Measurements from ENCODE around the gene ZCCHC10. TPM values are rescaled to one million over a fixed set of nuclear protein-coding genes. Genes with fewer than 3 reads are reported as not detected.
"Not testable (repeated sequence)": the region's sequence is repeated elsewhere in the genome, so short reads cannot be mapped to it uniquely, and the experiment has no call there.

ZCCHC10 gene
- total and polyA plus RNA-seq, 3 donors from 2014 or later: 29.1 to 45.4 (median 35.7) TPM

DNA sequence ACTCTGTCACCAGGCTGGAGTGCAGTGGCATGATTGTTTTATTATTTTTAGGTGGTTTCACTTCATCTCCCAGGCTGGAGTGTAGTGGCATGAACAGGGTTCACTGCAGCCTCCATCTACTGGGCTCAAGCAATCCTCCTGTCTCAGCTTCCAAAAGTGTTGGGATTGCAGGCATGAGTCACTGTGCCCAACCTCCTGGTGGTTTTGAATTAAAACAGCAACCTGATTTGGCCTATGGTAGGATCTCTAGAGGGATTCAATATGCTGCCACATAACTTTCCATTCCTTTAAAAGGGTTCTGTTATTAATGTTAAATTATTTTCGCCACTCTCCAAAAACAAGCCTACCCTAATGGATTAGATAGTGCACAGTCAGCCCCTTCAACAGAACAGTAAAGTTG lies 15.6 kb upstream of the ZCCHC10 start:
- Histone ChIP-seq H3K9me3 (no peaks in the 10 kb centered on the region), H3K27me3 (no peaks in the 10 kb centered on the region), H3K36me3 (ENCODE audit: low read depth, missing control alignments) (no peaks in the 10 kb centered on the region), H3K4me1 (peaks cover 11% of the 10 kb centered on the region), H3K4me3 (no peak overlapping the region), H3K27ac (peak overlapping the region in 1 of 2 donors; percentile 36)
- intact Hi-C loops (cut with DNase I; ENCODE audit: low total_unique reads): no loop called here
- 53 to 75% methylated on average over 1 of the region's 1 CpG for WGBS, 2 donors
- no peak for DNase-seq
- no peak for TF ChIP-seq POLR2A (IDR thresholded peaks at IDR 0.05)
- TF ChIP-seq, protein P1, sequence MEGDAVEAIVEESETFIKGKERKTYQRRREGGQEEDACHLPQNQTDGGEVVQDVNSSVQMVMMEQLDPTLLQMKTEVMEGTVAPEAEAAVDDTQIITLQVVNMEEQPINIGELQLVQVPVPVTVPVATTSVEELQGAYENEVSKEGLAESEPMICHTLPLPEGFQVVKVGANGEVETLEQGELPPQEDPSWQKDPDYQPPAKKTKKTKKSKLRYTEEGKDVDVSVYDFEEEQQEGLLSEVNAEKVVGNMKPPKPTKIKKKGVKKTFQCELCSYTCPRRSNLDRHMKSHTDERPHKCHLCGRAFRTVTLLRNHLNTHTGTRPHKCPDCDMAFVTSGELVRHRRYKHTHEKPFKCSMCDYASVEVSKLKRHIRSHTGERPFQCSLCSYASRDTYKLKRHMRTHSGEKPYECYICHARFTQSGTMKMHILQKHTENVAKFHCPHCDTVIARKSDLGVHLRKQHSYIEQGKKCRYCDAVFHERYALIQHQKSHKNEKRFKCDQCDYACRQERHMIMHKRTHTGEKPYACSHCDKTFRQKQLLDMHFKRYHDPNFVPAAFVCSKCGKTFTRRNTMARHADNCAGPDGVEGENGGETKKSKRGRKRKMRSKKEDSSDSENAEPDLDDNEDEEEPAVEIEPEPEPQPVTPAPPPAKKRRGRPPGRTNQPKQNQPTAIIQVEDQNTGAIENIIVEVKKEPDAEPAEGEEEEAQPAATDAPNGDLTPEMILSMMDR (IDR thresholded peaks at IDR 0.05): no peak

DNA sequence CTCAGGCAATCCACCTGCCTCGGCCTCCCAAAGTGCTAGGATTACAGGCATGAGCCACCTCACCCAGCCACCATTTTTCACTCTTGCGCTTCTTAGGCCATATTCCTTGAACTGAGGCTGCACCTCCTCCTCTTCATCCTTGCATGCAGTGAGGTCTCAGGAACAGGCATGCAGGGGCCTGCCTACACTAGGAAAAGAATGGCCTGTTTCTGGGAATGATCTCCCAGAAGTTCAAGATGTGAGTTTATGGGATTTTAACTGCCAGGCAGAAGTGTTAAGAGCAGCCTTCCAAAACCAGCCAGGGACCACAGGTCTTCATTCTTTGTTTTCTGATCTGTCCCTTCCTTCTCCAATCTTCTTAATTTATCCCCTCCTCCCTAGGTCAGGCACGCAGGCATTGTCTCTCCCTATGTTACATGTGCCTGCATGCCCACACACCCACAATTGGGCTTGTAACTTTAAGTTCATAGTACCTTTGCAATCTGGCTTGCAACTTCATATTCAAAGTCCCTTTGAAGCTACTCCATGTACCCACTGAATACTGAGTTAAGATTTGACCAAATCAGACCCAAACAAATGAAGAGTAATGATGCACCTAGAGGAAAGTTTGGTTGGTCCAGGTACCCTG lies 14.9 kb upstream of the ZCCHC10 start:
- TF ChIP-seq, protein P1 (IDR thresholded peaks at IDR 0.05): no peak
- TF ChIP-seq POLR2A (IDR thresholded peaks at IDR 0.05): no peak
- Histone ChIP-seq H3K27me3 (no peaks in the 10 kb centered on the region), H3K4me3 (no peak overlapping the region), H3K9me3 (no peaks in the 10 kb centered on the region), H3K27ac (peak overlapping the region in 1 of 2 donors; percentile 36), H3K4me1 (peaks cover 11% of the 10 kb centered on the region), H3K36me3 (ENCODE audit: low read depth, missing control alignments) (no peaks in the 10 kb centered on the region)
- 69 to 81% methylated on average over 3 of the region's 3 CpGs for whole genome bisulfite sequencing, 2 donors
- no peak for DNase-seq
- intact Hi-C loops (cut with DNase I; ENCODE audit: low total_unique reads): no loop called here

DNA sequence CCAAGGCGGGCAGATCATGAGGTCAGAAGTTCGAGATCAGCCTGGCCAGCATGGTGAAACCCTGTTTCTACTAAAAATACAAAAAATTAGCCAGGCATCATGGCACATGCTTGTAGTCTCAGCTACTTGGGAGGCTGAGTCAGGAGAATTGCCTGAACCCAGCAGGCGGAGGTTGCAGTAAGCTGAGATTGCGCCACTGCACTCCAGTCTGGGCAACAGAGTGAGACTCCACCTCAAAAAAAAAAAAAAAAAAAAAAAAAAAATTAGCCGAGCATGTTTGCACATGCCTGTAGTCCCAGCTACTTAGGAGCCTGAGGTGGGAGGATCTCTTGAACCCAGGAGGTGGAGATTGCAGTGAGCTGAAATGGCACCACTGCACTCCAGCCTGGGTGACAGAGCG lies 10.3 kb upstream of the ZCCHC10 start:
- intact Hi-C loops (cut with DNase I; ENCODE audit: low total_unique reads); H3K27me3 ChIP-seq; H3K27ac ChIP-seq; H3K36me3 ChIP-seq (ENCODE audit: low read depth, missing control alignments); H3K9me3 ChIP-seq; DNase-seq; H3K4me1 ChIP-seq; H3K4me3 ChIP-seq: not testable (repeated sequence)
- whole genome bisulfite sequencing, 2 donors: 84 to 95% methylated on average over 6 of the region's 6 CpGs

DNA sequence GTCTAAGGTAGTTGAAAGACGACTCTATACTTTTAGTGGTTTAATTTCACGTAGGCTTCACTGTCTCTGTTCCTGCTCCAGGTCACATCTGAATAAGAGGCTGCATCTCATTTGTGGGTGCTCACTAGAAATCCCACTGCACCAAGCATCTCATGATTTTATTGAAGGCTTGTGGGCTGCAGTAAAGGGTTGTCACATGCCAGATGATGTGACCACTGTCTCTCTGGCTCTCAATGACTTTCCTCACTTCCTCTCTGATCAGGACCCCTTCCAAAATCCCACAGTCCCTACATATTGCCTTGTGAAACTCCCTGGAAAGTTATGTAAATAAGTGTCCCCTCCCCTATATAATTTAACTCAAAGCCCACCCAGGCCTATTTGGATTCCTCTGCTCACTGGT lies 8.9 kb upstream of the ZCCHC10 start:
- intact Hi-C loops (cut with DNase I; ENCODE audit: low total_unique reads): no loop called here
- 77 to 86% methylated on average over 2 of the region's 2 CpGs for WGBS, 2 donors
- H3K9me3 ChIP-seq: no peaks in the 10 kb centered on the region
- no peak overlapping the region for H3K4me3 ChIP-seq
- no peak for TF ChIP-seq POLR2A (IDR thresholded peaks at IDR 0.05)
- TF ChIP-seq, protein P1 (IDR thresholded peaks at IDR 0.05): no peak
- H3K27me3 ChIP-seq: no peaks in the 10 kb centered on the region
- no peaks in the 10 kb centered on the region for H3K4me1 ChIP-seq
- DNase-seq: no peak
- H3K27ac ChIP-seq: no peak overlapping the region
- H3K36me3 ChIP-seq (ENCODE audit: low read depth, missing control alignments): no peaks in the 10 kb centered on the region

DNA sequence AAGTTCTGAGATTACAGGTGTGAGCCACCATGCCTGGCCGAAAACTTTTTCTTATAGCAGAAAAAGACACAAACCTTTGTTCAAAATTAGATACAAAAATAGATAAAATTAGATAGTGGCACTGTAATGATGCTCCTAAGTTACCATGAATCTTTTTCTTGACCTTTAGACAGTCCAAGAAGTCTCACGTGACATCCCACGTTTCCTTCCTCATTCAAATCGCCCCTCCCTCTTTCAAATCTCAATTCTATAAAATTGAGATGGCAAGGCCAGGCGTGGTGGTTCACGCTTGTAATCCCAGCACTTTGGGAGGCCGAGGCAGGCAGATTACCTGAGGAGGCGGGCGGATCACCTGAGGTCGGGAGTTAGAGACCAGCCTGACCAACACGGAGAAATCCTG lies 7.7 kb upstream of the ZCCHC10 start:
- intact Hi-C loops (cut with DNase I; ENCODE audit: low total_unique reads): no loop called here
- no peak overlapping the region for H3K4me3 ChIP-seq
- DNase-seq: no peak
- WGBS, 2 donors: 75 to 82% methylated on average over 11 of the region's 11 CpGs
- H3K9me3 ChIP-seq: no peaks in the 10 kb centered on the region
- H3K36me3 ChIP-seq (ENCODE audit: low read depth, missing control alignments): no peaks in the 10 kb centered on the region
- H3K4me1 ChIP-seq: no peaks in the 10 kb centered on the region
- no peaks in the 10 kb centered on the region for H3K27me3 ChIP-seq
- no peak overlapping the region for H3K27ac ChIP-seq
- TF ChIP-seq, protein P1 (IDR thresholded peaks at IDR 0.05): no peak
- TF ChIP-seq POLR2A (IDR thresholded peaks at IDR 0.05): no peak

Data from testis (tissue), 3 donors.